KMS-11 (cell line): Measurements from ENCODE around the gene JMY.
"Not testable (repeated sequence)": the region's sequence is repeated elsewhere in the genome, so short reads cannot be mapped to it uniquely, and the experiment has no call there.

Source experiments
- H2AFZ ChIP-seq: fragments of 200-600 bp; sonication (generic); 2 replicates; pipeline ENCODE4 v1.6.1; 2016; ENCODE audit warnings: antibody characterized with exemption, mixed run types, low read depth
- H3K27ac ChIP-seq: fragments of 200-600 bp; sonication (generic); 2 replicates; pipeline ENCODE4 v1.6.1; 2016; ENCODE audit warnings: mild to moderate bottlenecking, mixed run types
- H3K27me3 ChIP-seq: fragments of 200-600 bp; sonication (generic); 2 replicates; pipeline ENCODE4 v1.6.1; 2017; ENCODE audit warnings: mild to moderate bottlenecking, low read depth, mixed run types, moderate library complexity; ENCODE audit not compliant: insufficient read depth
- H3K36me3 ChIP-seq: fragments of 200-600 bp; sonication (generic); 2 replicates; pipeline ENCODE4 v1.6.1; 2017; ENCODE audit warnings: mild to moderate bottlenecking, mixed run types; ENCODE audit not compliant: insufficient read depth
- H3K4me1 ChIP-seq: fragments of 200-600 bp; sonication (generic); 2 replicates; pipeline ENCODE4 v1.6.1; 2016; ENCODE audit warnings: mild to moderate bottlenecking, low read depth, mixed run types; ENCODE audit not compliant: poor library complexity, severe bottlenecking
- H3K4me2 ChIP-seq: fragments of 200-600 bp; sonication (generic); 2 replicates; pipeline ENCODE4 v1.7.0; 2016; ENCODE audit warnings: mild to moderate bottlenecking, mixed run types
- H3K4me3 ChIP-seq: fragments of 200-600 bp; sonication (generic); IDR thresholded peaks from 2 replicates; pipeline ENCODE4 v1.6.1; 2017; ENCODE audit warnings: low read depth, low read length, mixed read lengths; ENCODE audit not compliant: insufficient read depth
- H3K79me2 ChIP-seq: fragments of 200-600 bp; sonication (generic); 2 replicates; pipeline ENCODE4 v1.6.1; 2016; ENCODE audit warnings: low read depth, mixed run types; ENCODE audit not compliant: insufficient read depth
- H3K9ac ChIP-seq: fragments of 200-600 bp; sonication (generic); 2 replicates; pipeline ENCODE4 v1.6.1; 2016; ENCODE audit warnings: mild to moderate bottlenecking, mixed run types
- H4K20me1 ChIP-seq: fragments of 200-600 bp; sonication (generic); 2 replicates; pipeline ENCODE4 v1.6.1; 2016; ENCODE audit warnings: mild to moderate bottlenecking, mixed run types; ENCODE audit not compliant: insufficient read depth
- CTCF ChIP-seq: fragments of 200-600 bp; sonication (generic); conservative IDR thresholded peaks from 2 replicates; pipeline ENCODE4 v1.6.1; 2017; ENCODE audit warnings: low read depth, mild to moderate bottlenecking, antibody characterized with exemption, low read length, moderate library complexity, mixed read lengths

The JMY gene

GRCh38 chr5:79243224-79243623 lies 7.3 kb downstream of the JMY start:
- peak overlapping the region; percentile 84 for H3K4me2 ChIP-seq
- no peaks in the 10 kb centered on the region for H3K36me3 ChIP-seq
- no peak overlapping the region for H2AFZ ChIP-seq
- peak overlapping the region; percentile 96; the same call in 1 of the 2 replicates for H3K27ac ChIP-seq
- H4K20me1 ChIP-seq = peaks cover 44% of the 10 kb centered on the region
- no peak overlapping the region for H3K4me3 ChIP-seq
- no peak for TF ChIP-seq CTCF
- no peaks in the 10 kb centered on the region for H3K27me3 ChIP-seq
- peaks cover 99% of the 10 kb centered on the region for H3K79me2 ChIP-seq
- H3K9ac ChIP-seq = peak overlapping the region; percentile 37; the same call in 1 of the 2 replicates
- peaks cover 86% of the 10 kb centered on the region for H3K4me1 ChIP-seq

- H3K9ac ChIP-seq, H3K4me3 ChIP-seq, H2AFZ ChIP-seq, H3K36me3 ChIP-seq, H3K27me3 ChIP-seq, H3K27ac ChIP-seq, H3K4me2 ChIP-seq: not testable (repeated sequence)
- H3K4me1 ChIP-seq = peaks cover 84% of the 10 kb centered on the region
- H4K20me1 ChIP-seq = peaks cover 33% of the 10 kb centered on the region
- H3K79me2 ChIP-seq = peaks cover 100% of the 10 kb centered on the region
Observed at GRCh38 chr5:79254067-79254466, 18.1 kb downstream of the JMY start.

GRCh38 chr5:79255786-79256557 lies 20.0 kb downstream of the JMY start:
- peaks cover 89% of the 10 kb centered on the region for H3K4me1 ChIP-seq
- peaks cover 100% of the 10 kb centered on the region for H3K79me2 ChIP-seq
- H3K9ac ChIP-seq = no peak overlapping the region
- peaks cover 15% of the 10 kb centered on the region for H4K20me1 ChIP-seq
- no peak overlapping the region for H3K4me3 ChIP-seq
- H2AFZ ChIP-seq = no peak overlapping the region
- H3K4me2 ChIP-seq = peak overlapping the region; percentile 69
- no peaks in the 10 kb centered on the region; the same call in 1 of the 2 replicates for H3K36me3 ChIP-seq
- peak overlapping the region; percentile 49 for H3K27ac ChIP-seq
- H3K27me3 ChIP-seq = no peaks in the 10 kb centered on the region
- TF ChIP-seq CTCF = peak; percentile 70

DNA sequence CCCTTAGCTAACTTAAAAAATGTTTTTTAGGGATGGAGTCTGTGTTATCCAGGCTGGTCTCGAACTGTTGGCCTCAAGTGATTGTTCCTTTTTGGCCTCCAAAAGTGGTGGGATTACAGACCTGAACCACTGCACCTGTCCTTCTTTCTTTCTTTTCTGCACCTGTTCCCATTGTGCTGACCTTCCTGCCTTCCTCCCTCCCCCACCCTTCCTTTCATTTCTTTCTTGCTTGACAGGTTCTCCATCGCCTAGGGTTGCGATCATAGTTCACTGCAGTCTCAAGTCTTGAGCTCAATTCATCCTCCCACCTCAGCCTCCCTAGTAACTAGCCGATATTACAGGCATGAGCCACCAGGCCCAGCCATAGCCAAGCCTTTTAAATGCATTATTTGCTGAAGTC lies 20.6 kb downstream of the JMY start:
- Histone ChIP-seq H3K27ac (peak overlapping the region; percentile 49; the same call in 1 of the 2 replicates), H2AFZ (no peak overlapping the region), H3K27me3 (no peaks in the 10 kb centered on the region), H3K4me2 (peak overlapping the region; percentile 69), H3K79me2 (peaks cover 98% of the 10 kb centered on the region), H3K4me1 (peaks cover 95% of the 10 kb centered on the region), H4K20me1 (peaks cover 9% of the 10 kb centered on the region), H3K36me3 (no peaks in the 10 kb centered on the region), H3K4me3 (no peak overlapping the region), H3K9ac (no peak overlapping the region)
- TF ChIP-seq CTCF = no peak

DNA sequence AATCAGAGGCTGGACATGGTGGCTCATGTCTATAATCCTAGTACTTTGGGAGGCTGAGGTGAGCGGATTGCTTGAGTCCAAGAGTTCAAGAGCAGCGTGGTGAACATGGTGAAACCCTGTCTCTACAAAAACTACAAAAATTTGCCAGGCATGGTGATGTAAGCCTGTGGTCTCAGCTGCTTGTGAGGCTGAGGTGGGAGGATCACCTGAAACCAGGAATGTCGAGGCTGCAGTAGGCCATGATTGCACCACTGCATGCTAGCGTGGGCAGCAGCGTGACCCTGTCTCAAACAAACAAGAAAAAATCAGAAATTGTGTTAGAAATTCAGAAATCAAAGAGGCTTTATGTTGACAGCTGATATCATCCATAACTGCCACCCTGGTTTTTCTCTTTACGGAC lies 21.4 kb downstream of the JMY start:
- Histone ChIP-seq H2AFZ (no peak overlapping the region), H3K4me3 (no peak overlapping the region), H3K9ac (no peak overlapping the region), H3K36me3 (no peaks in the 10 kb centered on the region), H3K27me3 (no peaks in the 10 kb centered on the region), H3K4me2 (peak overlapping the region; percentile 12; the same call in 1 of the 2 replicates), H3K4me1 (peaks cover 99% of the 10 kb centered on the region), H4K20me1 (peaks cover 8% of the 10 kb centered on the region), H3K27ac (peak overlapping the region; percentile 87; the same call in 1 of the 2 replicates), H3K79me2 (peaks cover 98% of the 10 kb centered on the region)
- TF ChIP-seq CTCF = no peak
